Measurements from ENCODE around the gene SMOC1. TPM values are rescaled to one million over a fixed set of nuclear protein-coding genes. Genes with fewer than 3 reads are reported as not detected.

The SMOC1 gene
- total and polyA plus RNA-seq, 12 donors = 0.33 to 19.8 (median 4.5) TPM

GRCh38 chr14:69855180-69855832 is 23.9 kb upstream of the SMOC1 start:
- Histone ChIP-seq H3K9me3 (replicated peaks in 1 of 3) (no peaks in the 10 kb centered on the region), H3K27me3 (no peaks in the 10 kb centered on the region), H3K27ac (no peak overlapping the region), H3K4me3 (no peak overlapping the region), H3K4me1 (replicated peaks in 1 of 2) (no peaks in the 10 kb centered on the region), H3K36me3 (replicated peaks in 1 of 2) (no peaks in the 10 kb centered on the region)
- no peak for DNase-seq
- 61 to 64% (median 63%) methylated on average over 8 of the region's 8 CpGs for WGBS, 4 donors
- TF ChIP-seq CTCF (IDR thresholded peaks at IDR 0.05) (no peak), POLR2A (IDR thresholded peaks at IDR 0.05) (no peak)
- intact Hi-C loops (cut with DNase I) = no loop called here

GRCh38 chr14:69858801-69859200 is 20.4 kb upstream of the SMOC1 start:
- Histone ChIP-seq H3K9me3 (replicated peaks in 1 of 3) (no peaks in the 10 kb centered on the region), H3K36me3 (replicated peaks in 1 of 2) (no peaks in the 10 kb centered on the region), H3K27ac (no peak overlapping the region), H3K4me3 (no peak overlapping the region), H3K27me3 (no peaks in the 10 kb centered on the region), H3K4me1 (replicated peaks in 1 of 2) (no peaks in the 10 kb centered on the region)
- TF ChIP-seq CTCF (IDR thresholded peaks at IDR 0.05) = no peak
- TF ChIP-seq POLR2A (IDR thresholded peaks at IDR 0.05) = no peak
- intact Hi-C loops (cut with DNase I) = no loop called here
- no peak for DNase-seq
- WGBS, 4 donors = 65 to 82% (median 73%) methylated on average over 8 of the region's 8 CpGs

- DNase-seq = no peak
- TF ChIP-seq POLR2A (IDR thresholded peaks at IDR 0.05) = no peak
- TF ChIP-seq CTCF (IDR thresholded peaks at IDR 0.05) = no peak
- intact Hi-C loops (cut with DNase I) = no loop called here
- H3K27ac ChIP-seq = no peak overlapping the region
- no peaks in the 10 kb centered on the region for H3K4me1 ChIP-seq (replicated peaks in 1 of 2)
- H3K36me3 ChIP-seq (replicated peaks in 1 of 2) = no peaks in the 10 kb centered on the region
- WGBS, 4 donors = 84 to 90% (median 88%) methylated on average over 13 to 14 of the region's 14 CpGs
- no peaks in the 10 kb centered on the region for H3K27me3 ChIP-seq
- no peaks in the 10 kb centered on the region for H3K9me3 ChIP-seq (replicated peaks in 1 of 3)
- no peak overlapping the region for H3K4me3 ChIP-seq
These were observed 19.6 kb upstream of the SMOC1 start for GRCh38 chr14:69859591-69859990.

- no peaks in the 10 kb centered on the region for H3K27me3 ChIP-seq
- H3K4me3 ChIP-seq = no peak overlapping the region
- WGBS, 4 donors = 65 to 83% (median 76%) methylated on average over 12 of the region's 12 CpGs
- intact Hi-C loops (cut with DNase I) = no loop called here
- no peak for TF ChIP-seq POLR2A (IDR thresholded peaks at IDR 0.05)
- TF ChIP-seq CTCF (IDR thresholded peaks at IDR 0.05) = no peak
- no peaks in the 10 kb centered on the region for H3K4me1 ChIP-seq (replicated peaks in 1 of 2)
- no peak for DNase-seq
- H3K36me3 ChIP-seq (replicated peaks in 1 of 2) = no peaks in the 10 kb centered on the region
- no peak overlapping the region for H3K27ac ChIP-seq
- H3K9me3 ChIP-seq (replicated peaks in 1 of 3) = no peaks in the 10 kb centered on the region
These were observed 19.0 kb upstream of the SMOC1 start for GRCh38 chr14:69860221-69860620.
